ENCODE measurements around the gene LRRC8D. TPM values are rescaled to one million over a fixed set of nuclear protein-coding genes. Genes with fewer than 3 reads are reported as not detected.

The LRRC8D gene
- total RNA-seq, 1 experiment from 2014 or later: 37.2 TPM

GRCh38 chr1:89823679-89824292, 3.0 kb downstream of the LRRC8D start:
- Histone ChIP-seq H4K5ac (ENCODE audit: insufficient read length, low read depth, low read length) (no peak overlapping the region), H3K79me1 (ENCODE audit: insufficient read depth, low read depth, low read length, poor library complexity, severe bottlenecking) (peaks cover 8% of the 10 kb centered on the region), H2BK120ac (ENCODE audit: low read depth, low read length, poor library complexity, severe bottlenecking) (no peak overlapping the region), H3K9ac (ENCODE audit: extremely low read depth, insufficient read length, low read length) (no peak overlapping the region), H2BK5ac (ENCODE audit: insufficient read length, low read length) (no peak overlapping the region), H3K56ac (ENCODE audit: insufficient read length, low read depth, low read length) (no peak overlapping the region), H3K14ac (ENCODE audit: insufficient read depth, low read length) (no peak overlapping the region), H3K9me3 (ENCODE audit: control insufficient read depth, low read depth, low read length) (no peaks in the 10 kb centered on the region), H3K23me2 (ENCODE audit: insufficient read length, low read depth, low read length, poor library complexity, severe bottlenecking) (peaks cover 13% of the 10 kb centered on the region), H2BK20ac (ENCODE audit: low read depth, low read length, poor library complexity, severe bottlenecking) (no peak overlapping the region), H3K4me2 (ENCODE audit: insufficient read depth, insufficient read length, low read length) (peak overlapping the region; percentile 8), H4K8ac (replicated peaks; ENCODE audit: insufficient read length, low read depth, low read length) (no peak overlapping the region), H4K91ac (ENCODE audit: insufficient read length, low read depth, low read length) (no peak overlapping the region), H3K79me2 (ENCODE audit: insufficient read depth, low read length) (peaks cover 11% of the 10 kb centered on the region; the same call in 1 of the 2 replicates), H3T11ph (ENCODE audit: low read length) (no peak overlapping the region), H3K27me3 (ENCODE audit: insufficient read depth, low read length) (no peaks in the 10 kb centered on the region; the same call in 1 of the 2 replicates), H3K18ac (ENCODE audit: insufficient read length, low read depth, low read length) (no peak overlapping the region), H2BK12ac (ENCODE audit: insufficient read length, low read depth, low read length) (no peak overlapping the region), H3K4me1 (ENCODE audit: insufficient read depth, low read length) (peaks cover 10% of the 10 kb centered on the region), H4K20me1 (ENCODE audit: control insufficient read depth, insufficient read depth, insufficient read length) (no peaks in the 10 kb centered on the region), H2BK15ac (ENCODE audit: low read depth, low read length) (no peak overlapping the region), H2AK5ac (ENCODE audit: insufficient read length, low read length) (no peak overlapping the region), H3K23ac (ENCODE audit: insufficient read length, low read depth, low read length) (no peak overlapping the region), H2AFZ (ENCODE audit: low read length) (no peak overlapping the region), H3K4ac (ENCODE audit: low read depth, low read length) (no peak overlapping the region), H3K27ac (ENCODE audit: insufficient read length, low read depth, low read length) (no peak overlapping the region)
- H3K27me3 Mint-ChIP-seq (ENCODE audit: low read depth): peaks cover 12% of the 10 kb centered on the region
- no CpG with 5 or more reads among the region's 6 CpGs for WGBS (ENCODE audit: extremely low coverage, insufficient read length, low lambda C conversion rate)
- no peak for TF ChIP-seq CTCF (conservative IDR thresholded peaks at IDR 0.05)
- no peak for DNase-seq
- peak overlapping the region in 1 of 2 experiments; percentile 13; a peak in 2 of 5 replicates for H3K4me3 Mint-ChIP-seq
- peaks cover 8 to 30% (median 25%) of the 10 kb centered on the region in 3 experiments for H3K36me3 Mint-ChIP-seq (ENCODE audit: insufficient read depth in 1 of 3, low read depth in 3 of 3)
- peak overlapping the region; percentile 7 to 19 (median 11); a peak in 3 of 7 replicates for H3K27ac Mint-ChIP-seq
- H3K9me3 Mint-ChIP-seq: no peaks in the 10 kb centered on the region; a peak in 2 of 5 replicates
- peaks cover 41 to 44% of the 10 kb centered on the region in 2 experiments for H3K4me1 Mint-ChIP-seq

Measured in H9 (cell line).